Tibial artery (tissue), 4 donors: ENCODE data around the gene NR1H2.

Experiments
- DNase-seq, 2 donors: peaks; one replicate each; pipeline ENCODE4 v3.0.0-alpha.2; 2019
- H3K27ac ChIP-seq, 2 donors: fragments of 200-600 bp; sonication (generic) in 1 of 2; 1 replicate in 1 of 2; 2 replicates in 1 of 2; pipeline ENCODE4 v1.5.1; 2018 to 2019; ENCODE audit warnings: mild to moderate bottlenecking in 1 of 2
- H3K27me3 ChIP-seq, 2 donors: fragments of 200-600 bp; sonication (generic) in 1 of 2; one replicate each; pipeline versions ENCODE4 v1.5.1 to v1.6.0; 2016 to 2019
- H3K36me3 ChIP-seq, 3 donors: fragments of 200-600 bp; sonication (generic) in 2 of 3; one replicate each; pipeline ENCODE4 v1.5.1; 2016 to 2019; ENCODE audit warnings: mild to moderate bottlenecking in 2 of 3
- H3K4me1 ChIP-seq, 4 donors: fragments of 200-600 bp; sonication (generic) in 2 of 4; 1 replicate in 3 of 4; 2 replicates in 1 of 4; pipeline ENCODE4 v1.5.1; 2016 to 2019
- H3K4me3 ChIP-seq, 2 donors: fragments of 200-600 bp; sonication (generic) in 1 of 2; 1 replicate in 1 of 2; 2 replicates in 1 of 2; pipeline ENCODE4 v1.5.1; 2018 to 2019; ENCODE audit warnings: mild to moderate bottlenecking in 2 of 2
- H3K9me3 ChIP-seq, 3 donors: fragments of 200-600 bp; sonication (generic) in 1 of 3; one replicate each; pipeline ENCODE4 v1.5.1; 2016 to 2019
- CTCF ChIP-seq, 2 experiments: fragments of 200-600 bp in 1 of 2; fragments of 450-650 bp in 1 of 2; IDR thresholded peaks; one replicate each; pipeline ENCODE4 v1.5.1; 2017 to 2019; ENCODE audit warnings: antibody characterized with exemption in 2 of 2, mild to moderate bottlenecking in 1 of 2, moderate library complexity in 1 of 2
- intact Hi-C: fragments of 100-400 bp; cut with DNase I; formaldehyde crosslinking; loops from one replicate; pipeline ENCODE4 v1.15.0; 2023; ENCODE audit warnings: low total_unique reads

Gene NR1H2

DNA sequence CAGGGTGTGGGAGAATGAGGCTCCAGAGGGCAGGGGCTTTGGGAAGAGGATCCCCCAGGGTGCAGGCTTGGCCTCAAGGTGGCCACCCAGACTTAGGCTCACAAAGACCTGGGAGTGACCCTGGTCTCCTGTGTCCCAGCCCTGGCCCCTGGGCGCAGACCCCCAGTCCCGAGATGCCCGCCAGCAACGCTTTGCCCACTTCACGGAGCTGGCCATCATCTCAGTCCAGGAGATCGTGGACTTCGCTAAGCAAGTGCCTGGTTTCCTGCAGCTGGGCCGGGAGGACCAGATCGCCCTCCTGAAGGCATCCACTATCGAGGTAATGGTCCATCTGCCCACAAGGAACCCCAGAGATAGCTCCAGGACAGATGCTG, 2.6 kb downstream of the NR1H2 start:
- H3K36me3 ChIP-seq, result peaks cover 49 to 57% (median 55%) of the 10 kb centered on the region in 3 donors
- no peak for TF ChIP-seq CTCF (IDR thresholded peaks at IDR 0.05)
- intact Hi-C loops, result no loop called here
- H3K4me1 ChIP-seq, result peaks cover 0 to 16% (median 11%) of the 10 kb centered on the region in 4 donors
- no peak overlapping the region for H3K27ac ChIP-seq
- no peak overlapping the region for H3K4me3 ChIP-seq
- no peaks in the 10 kb centered on the region for H3K9me3 ChIP-seq
- H3K27me3 ChIP-seq, result no peaks in the 10 kb centered on the region
- DNase-seq, result no peak

- H3K4me1 ChIP-seq, result peaks cover 0 to 20% (median 15%) of the 10 kb centered on the region in 4 donors
- TF ChIP-seq CTCF (IDR thresholded peaks at IDR 0.05), result no peak
- H3K27ac ChIP-seq, result no peak overlapping the region
- no peak for DNase-seq
- H3K9me3 ChIP-seq, result no peaks in the 10 kb centered on the region
- H3K4me3 ChIP-seq, result no peak overlapping the region
- H3K27me3 ChIP-seq, result no peaks in the 10 kb centered on the region
- peaks cover 49 to 57% (median 55%) of the 10 kb centered on the region in 3 donors for H3K36me3 ChIP-seq
- intact Hi-C loops, result no loop called here
These were observed 3.3 kb downstream of the NR1H2 start for GRCh38 chr19:50379602-50380001.

DNA sequence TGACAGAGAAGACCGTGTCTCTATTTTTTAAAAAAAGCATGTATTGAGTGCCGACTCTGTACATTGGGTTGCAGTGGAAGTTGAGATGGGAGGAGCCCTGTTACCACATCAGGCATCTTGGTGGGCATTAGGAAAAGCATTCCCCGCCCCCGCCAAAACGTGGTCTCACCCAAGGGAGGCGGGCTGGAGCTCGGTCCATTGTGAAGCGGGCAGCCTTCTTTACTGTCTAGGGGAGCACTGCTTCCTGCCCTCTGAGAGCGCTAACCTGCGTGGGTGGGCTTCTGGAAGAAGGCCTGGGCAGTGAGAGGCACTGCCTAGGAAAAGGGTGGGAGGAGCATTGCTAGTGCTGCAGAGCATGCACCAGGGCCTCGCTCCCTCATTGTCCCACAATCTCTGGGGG, 3.9 kb downstream of the NR1H2 start:
- no peak for TF ChIP-seq CTCF (IDR thresholded peaks at IDR 0.05)
- no peaks in the 10 kb centered on the region for H3K9me3 ChIP-seq
- H3K36me3 ChIP-seq, result peaks cover 49 to 57% (median 55%) of the 10 kb centered on the region in 3 donors
- H3K27me3 ChIP-seq, result no peaks in the 10 kb centered on the region
- DNase-seq, result peak in 1 of 2 donors; percentile 64
- peaks cover 0 to 25% (median 20%) of the 10 kb centered on the region in 4 donors for H3K4me1 ChIP-seq
- H3K4me3 ChIP-seq, result no peak overlapping the region
- intact Hi-C loops, result no loop called here
- no peak overlapping the region for H3K27ac ChIP-seq

DNA sequence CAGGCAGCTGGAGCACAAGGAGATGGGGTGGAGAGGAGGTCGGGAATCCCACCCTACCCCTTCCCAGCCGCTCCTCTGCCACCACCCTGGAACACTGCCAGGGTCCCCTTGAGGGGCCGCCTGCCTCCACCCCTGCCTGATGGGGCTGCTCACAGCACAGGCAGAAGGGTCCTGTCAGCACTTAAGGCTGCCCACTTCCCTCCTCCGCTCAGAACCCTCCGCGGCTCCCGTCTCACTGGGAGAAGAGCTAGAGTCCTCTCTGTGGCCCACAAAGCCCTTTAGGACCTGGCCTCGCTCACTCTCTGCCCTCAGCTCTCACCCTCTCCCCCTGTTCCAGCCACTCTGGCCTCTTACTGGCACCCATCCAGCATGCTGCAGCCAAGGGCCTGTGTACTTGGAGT, 4.5 kb downstream of the NR1H2 start:
- Histone ChIP-seq H3K4me3 (no peak overlapping the region), H3K9me3 (no peaks in the 10 kb centered on the region), H3K36me3 (peaks cover 49 to 57% (median 55%) of the 10 kb centered on the region in 3 donors), H3K4me1 (peaks cover 0 to 27% (median 23%) of the 10 kb centered on the region in 4 donors), H3K27me3 (no peaks in the 10 kb centered on the region), H3K27ac (no peak overlapping the region)
- TF ChIP-seq CTCF (IDR thresholded peaks at IDR 0.05), result no peak
- intact Hi-C loops, result no loop called here
- no peak for DNase-seq

DNA sequence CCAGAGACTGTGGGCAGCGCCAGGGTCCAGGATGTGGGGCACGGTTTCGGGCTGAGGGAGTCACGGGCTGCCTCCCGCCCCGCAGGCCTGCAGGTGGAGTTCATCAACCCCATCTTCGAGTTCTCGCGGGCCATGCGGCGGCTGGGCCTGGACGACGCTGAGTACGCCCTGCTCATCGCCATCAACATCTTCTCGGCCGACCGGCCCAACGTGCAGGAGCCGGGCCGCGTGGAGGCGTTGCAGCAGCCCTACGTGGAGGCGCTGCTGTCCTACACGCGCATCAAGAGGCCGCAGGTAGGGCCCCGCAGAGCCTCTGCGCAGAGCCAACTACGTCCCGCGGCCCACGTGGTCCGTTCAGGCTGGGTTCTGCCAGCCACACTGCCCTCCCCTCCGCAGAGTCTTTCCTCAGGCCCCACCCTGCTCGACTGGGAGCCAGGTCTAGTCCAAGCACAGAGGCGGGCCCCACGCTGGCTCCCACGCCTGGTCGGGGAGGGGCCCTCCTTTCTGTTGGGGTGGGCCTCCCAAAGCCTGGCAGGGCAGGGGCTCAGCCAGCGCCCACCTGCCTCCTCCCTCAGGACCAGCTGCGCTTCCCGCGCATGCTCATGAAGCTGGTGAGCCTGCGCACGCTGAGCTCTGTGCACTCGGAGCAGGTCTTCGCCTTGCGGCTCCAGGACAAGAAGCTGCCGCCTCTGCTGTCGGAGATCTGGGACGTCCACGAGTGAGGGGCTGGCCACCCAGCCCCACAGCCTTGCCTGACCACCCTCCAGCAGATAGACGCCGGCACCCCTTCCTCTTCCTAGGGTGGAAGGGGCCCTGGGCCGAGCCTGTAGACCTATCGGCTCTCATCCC, 5.8 kb downstream of the NR1H2 start:
- H3K4me3 ChIP-seq, result no peak overlapping the region
- intact Hi-C loops, result no loop called here
- DNase-seq, result no peak
- peaks cover 49 to 57% (median 55%) of the 10 kb centered on the region in 3 donors for H3K36me3 ChIP-seq
- TF ChIP-seq CTCF (IDR thresholded peaks at IDR 0.05), result no peak
- peaks cover 0 to 26% (median 19%) of the 10 kb centered on the region in 4 donors for H3K4me1 ChIP-seq
- H3K9me3 ChIP-seq, result no peaks in the 10 kb centered on the region
- H3K27ac ChIP-seq, result no peak overlapping the region
- H3K27me3 ChIP-seq, result no peaks in the 10 kb centered on the region
